ENCODE data around the gene PPFIA1.

PPFIA1 gene

DNA sequence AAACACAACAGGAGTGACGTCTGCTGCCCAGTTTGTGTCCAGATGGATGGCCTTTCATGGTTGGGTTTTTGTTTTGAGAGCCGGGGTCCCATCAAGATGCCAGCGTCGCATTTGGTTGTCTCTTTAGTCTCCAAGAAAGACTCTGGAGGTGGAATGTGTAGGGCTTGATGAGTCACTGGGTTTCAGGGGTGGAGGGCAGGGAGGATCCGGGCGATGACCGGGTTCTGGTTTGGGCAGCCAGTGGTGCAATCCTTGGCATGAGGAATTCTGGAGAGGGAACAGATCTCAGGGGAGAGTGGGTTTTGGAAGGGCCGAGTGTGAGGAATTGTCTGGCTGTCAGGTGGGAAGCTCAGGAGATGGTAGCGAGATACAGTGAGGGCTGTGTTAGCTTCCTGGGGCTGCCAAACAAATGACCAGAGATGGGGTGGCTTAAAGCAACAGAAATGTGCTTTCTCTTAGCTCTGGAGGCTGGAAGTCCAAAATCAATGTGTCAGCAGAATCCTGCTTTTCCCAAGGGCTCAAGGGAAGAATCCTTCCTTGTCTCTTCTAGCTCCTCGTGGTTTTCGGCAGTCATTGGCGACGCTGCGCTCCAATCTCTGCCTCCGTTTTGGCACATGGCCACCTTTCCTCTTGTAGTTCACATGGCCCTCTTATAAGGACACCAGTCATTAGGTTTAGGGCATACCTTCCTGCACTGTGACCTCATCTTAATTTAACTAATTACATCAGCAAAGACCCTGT is 26.4 kb upstream of the PPFIA1 start:
- no peak overlapping the region for H3K27ac ChIP-seq
- TF ChIP-seq ZFX (IDR thresholded peaks at IDR 0.05), result no peak
- TF ChIP-seq, protein P1, sequence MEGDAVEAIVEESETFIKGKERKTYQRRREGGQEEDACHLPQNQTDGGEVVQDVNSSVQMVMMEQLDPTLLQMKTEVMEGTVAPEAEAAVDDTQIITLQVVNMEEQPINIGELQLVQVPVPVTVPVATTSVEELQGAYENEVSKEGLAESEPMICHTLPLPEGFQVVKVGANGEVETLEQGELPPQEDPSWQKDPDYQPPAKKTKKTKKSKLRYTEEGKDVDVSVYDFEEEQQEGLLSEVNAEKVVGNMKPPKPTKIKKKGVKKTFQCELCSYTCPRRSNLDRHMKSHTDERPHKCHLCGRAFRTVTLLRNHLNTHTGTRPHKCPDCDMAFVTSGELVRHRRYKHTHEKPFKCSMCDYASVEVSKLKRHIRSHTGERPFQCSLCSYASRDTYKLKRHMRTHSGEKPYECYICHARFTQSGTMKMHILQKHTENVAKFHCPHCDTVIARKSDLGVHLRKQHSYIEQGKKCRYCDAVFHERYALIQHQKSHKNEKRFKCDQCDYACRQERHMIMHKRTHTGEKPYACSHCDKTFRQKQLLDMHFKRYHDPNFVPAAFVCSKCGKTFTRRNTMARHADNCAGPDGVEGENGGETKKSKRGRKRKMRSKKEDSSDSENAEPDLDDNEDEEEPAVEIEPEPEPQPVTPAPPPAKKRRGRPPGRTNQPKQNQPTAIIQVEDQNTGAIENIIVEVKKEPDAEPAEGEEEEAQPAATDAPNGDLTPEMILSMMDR (conservative IDR thresholded peaks at IDR 0.05), result no peak

DNA sequence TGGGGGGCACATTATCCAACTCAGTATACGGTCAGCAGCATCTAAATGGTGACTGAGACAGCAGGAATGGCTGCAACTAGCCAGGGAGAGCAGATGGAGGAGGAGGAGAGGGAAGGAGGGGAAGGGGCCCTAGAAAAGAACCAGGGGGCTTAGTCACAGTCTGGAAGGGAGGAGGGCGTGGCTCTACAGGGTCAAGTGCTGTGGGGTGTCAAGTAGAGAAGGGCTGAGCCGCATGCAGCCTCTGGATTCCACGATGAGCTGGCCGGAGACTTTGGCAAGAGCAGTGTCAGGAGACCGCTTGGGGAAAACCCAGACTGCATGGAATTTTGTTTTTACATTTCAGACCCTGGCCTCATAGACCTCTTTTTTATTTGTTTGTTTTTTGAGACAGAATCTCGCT is 25.8 kb upstream of the PPFIA1 start:
- TF ChIP-seq, protein P1 (conservative IDR thresholded peaks at IDR 0.05), result no peak
- TF ChIP-seq ZFX (IDR thresholded peaks at IDR 0.05), result no peak
- H3K27ac ChIP-seq, result no peak overlapping the region

DNA sequence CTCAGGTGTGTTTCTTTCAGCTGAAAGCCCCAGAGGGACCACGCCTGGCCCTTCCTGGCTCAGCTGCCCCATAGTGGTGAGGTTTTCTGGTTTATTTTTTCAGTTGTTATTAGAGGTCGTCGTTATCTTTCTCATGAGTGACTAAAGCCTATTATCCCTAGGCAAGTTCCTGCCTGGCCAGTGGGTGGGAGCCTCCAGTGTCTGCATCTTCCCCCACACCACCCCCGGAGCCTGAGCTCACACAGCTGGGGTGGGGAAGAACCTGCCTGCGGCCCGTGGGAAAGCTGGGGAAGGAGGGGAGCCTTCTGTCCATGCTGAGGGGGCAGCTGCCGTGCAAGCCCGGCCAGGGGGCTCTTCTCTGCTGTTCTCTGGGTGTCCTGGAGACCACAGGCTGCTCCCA is 24.3 kb upstream of the PPFIA1 start:
- H3K27ac ChIP-seq, result no peak overlapping the region
- no peak for TF ChIP-seq ZFX (IDR thresholded peaks at IDR 0.05)
- TF ChIP-seq, protein P1 (conservative IDR thresholded peaks at IDR 0.05), result no peak

DNA sequence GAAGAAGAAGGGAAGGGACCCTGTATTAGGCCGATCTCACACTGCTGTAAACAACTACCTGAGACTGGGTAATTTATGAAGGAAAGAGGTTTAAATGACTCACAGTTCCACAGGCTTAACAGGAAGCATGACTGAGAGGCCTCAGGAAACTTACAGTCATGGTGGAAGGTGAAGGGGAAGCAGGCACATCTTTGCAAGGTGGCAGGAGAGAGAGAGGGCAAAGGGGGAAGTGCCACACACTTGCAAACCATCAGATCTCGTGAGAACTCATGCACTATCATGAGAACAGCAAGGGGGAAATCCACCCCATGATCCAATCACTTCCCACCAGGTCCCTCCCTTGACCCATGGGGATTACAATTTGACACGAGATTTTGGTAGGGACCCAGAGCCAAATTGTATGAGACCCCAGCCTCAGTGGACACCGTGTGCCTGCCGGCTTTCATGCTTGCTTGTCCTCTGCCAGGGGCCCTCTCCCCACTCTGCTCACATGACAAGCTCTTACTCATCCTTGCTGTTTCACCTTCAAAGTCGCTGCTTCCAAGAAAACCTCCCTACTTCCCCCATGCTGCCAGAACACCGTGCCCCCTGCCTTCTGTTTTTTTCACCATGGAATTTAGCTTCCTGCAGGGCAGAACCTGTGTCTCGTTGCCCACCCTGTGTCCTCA is 23.3 kb upstream of the PPFIA1 start:
- peak overlapping the region; percentile 77 for H3K27ac ChIP-seq
- TF ChIP-seq, protein P1 (conservative IDR thresholded peaks at IDR 0.05), result no peak
- no peak for TF ChIP-seq ZFX (IDR thresholded peaks at IDR 0.05)

DNA sequence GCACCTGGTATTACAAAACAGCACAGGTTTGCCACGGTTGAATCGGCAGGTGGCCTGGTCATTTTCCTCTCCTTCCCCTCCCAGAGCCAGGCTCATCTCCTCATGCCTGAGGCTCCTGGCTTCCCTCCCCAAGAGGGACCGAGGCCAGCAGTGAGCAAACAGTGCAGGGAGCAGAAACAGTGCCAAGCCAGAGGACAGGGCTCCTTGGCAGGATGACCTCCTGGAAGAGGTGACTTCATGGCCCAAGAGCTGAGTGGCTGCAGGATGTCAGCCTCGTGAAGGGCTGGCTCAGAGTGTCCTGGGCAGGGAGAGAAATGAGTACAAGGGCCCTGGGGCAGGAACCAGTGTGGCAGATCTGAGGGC is 22.8 kb upstream of the PPFIA1 start:
- TF ChIP-seq ZFX (IDR thresholded peaks at IDR 0.05), result no peak
- TF ChIP-seq, protein P1 (conservative IDR thresholded peaks at IDR 0.05), result no peak
- peak overlapping the region; percentile 77 for H3K27ac ChIP-seq

DNA sequence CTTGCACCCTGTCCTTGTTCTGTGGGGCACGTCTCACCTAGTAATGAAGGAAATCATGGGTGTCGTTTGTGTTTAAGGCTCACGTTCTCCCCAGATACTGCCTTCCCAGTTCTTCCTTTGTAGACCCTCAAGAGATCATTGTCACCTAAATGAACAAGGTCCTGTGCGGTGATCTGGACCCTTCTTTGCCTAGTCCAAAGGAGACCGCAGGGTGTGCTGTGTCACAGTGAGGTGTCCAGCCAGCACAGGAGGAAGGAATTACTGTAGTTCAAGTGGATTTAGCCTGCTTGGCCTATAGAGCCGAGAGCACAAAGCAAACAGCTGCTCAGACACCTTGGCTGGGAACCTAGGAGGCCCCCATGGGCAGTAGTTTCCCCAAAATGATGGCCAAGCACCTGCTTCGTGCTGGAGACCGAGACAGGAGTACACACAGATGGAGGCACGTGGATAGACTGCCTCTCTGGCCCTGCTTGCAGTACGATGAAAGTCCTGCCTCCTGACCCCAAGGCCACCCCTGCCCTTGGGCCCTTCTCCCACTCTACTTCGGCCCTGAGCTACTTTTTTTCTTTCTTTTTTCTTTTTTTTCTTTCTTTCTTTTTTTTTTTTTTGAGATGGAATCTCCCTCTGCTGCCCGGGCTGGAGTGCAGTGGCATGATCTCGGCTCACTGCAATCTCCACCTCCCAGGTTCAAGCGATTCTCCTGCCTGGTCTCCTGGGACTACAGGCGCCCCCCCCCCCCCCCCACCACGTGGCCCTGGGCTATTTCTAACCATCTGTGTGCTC is 19.4 kb upstream of the PPFIA1 start:
- no peak for TF ChIP-seq ZFX (IDR thresholded peaks at IDR 0.05)
- TF ChIP-seq, protein P1 (conservative IDR thresholded peaks at IDR 0.05), result no peak

More for the DNA sequence above, 19.4 kb upstream of the PPFIA1 start:
- no peak overlapping the region for H3K27ac ChIP-seq

Data from C4-2B (cell line).